HepG2 (cell line): ENCODE results near the gene SYNE2.

Source experiments
- POLR2G ChIP-seq: fragments of 200-400 bp; formaldehyde crosslinking; IDR thresholded peaks from 2 replicates; pipeline ENCODE4 v1.6.1; 2018; ENCODE audit warnings: mild to moderate bottlenecking, low read depth, low read length, moderate library complexity
- ZBTB7B ChIP-seq: sonication (generic); formaldehyde crosslinking; IDR thresholded peaks from 2 replicates; pipeline ENCODE4 v1.4.0; 2020; ENCODE audit warnings: missing genetic modification reagents

- TF ChIP-seq ZBTB7B (CRISPR knock-in tag), result no peak
- no peak for TF ChIP-seq POLR2G
Measured at GRCh38 chr14:64213853-64214570, 361.2 kb downstream of the SYNE2 start.
